ENCODE data around the gene PCK2.

The PCK2 gene

GRCh38 chr14:24136684-24137528, 42.8 kb downstream of the PCK2 start:
- DNase-seq (ENCODE audit: low read depth in 3 of 3): no peak

GRCh38 chr14:24137529-24138395, 43.7 kb downstream of the PCK2 start:
- no peak for DNase-seq (ENCODE audit: low read depth in 3 of 3)

- DNase-seq (ENCODE audit: low read depth in 3 of 3): no peak
Observed at GRCh38 chr14:24138396-24139271, 44.5 kb downstream of the PCK2 start.

- no peak for DNase-seq (ENCODE audit: low read depth in 3 of 3)
Observed at GRCh38 chr14:24139272-24139934, 45.3 kb downstream of the PCK2 start.

- peak; percentile 98 to 99 (median 99) for DNase-seq (ENCODE audit: low read depth in 3 of 3)
Observed at GRCh38 chr14:24141097-24141880, 47.2 kb downstream of the PCK2 start, which contains the start of gene EMC9. Gene EMC9 (minus strand): TSS chr14:24141591. CDS start chr14:24141304, 287 bp downstream.

GRCh38 chr14:24143511-24143910, 49.4 kb downstream of the PCK2 start:
- no peak for DNase-seq (ENCODE audit: low read depth in 3 of 3)

GRCh38 chr14:24144451-24144850, 50.3 kb downstream of the PCK2 start:
- DNase-seq (ENCODE audit: low read depth in 3 of 3): no peak

GRCh38 chr14:24145219-24145618, 51.1 kb downstream of the PCK2 start:
- DNase-seq (ENCODE audit: low read depth in 3 of 3): no peak

GRCh38 chr14:24145690-24146452, 51.8 kb downstream of the PCK2 start:
- no peak for DNase-seq (ENCODE audit: low read depth in 3 of 3)

GRCh38 chr14:24146453-24146977, 52.4 kb downstream of the PCK2 start, which contains the start of gene PSME2:
Gene PSME2 (minus strand): TSS chr14:24146610. CDS start chr14:24146581, 29 bp downstream.
- DNase-seq (ENCODE audit: low read depth in 3 of 3): peak; percentile 67 to 72 (median 67)

- DNase-seq (ENCODE audit: low read depth in 3 of 3): peak; percentile 93 to 97 (median 95)
Observed at GRCh38 chr14:24146978-24147760, 53.1 kb downstream of the PCK2 start, which contains the start of gene RNF31. Gene RNF31 (plus strand): TSS chr14:24147498. CDS start chr14:24147699, 201 bp downstream.

GRCh38 chr14:24147761-24148428, 53.8 kb downstream of the PCK2 start:
- DNase-seq (ENCODE audit: low read depth in 3 of 3): no peak

GRCh38 chr14:24149302-24149969, 55.3 kb downstream of the PCK2 start:
- no peak for DNase-seq (ENCODE audit: low read depth in 3 of 3)

GRCh38 chr14:24150061-24150460, 56.0 kb downstream of the PCK2 start:
- DNase-seq (ENCODE audit: low read depth in 3 of 3): no peak

- no peak for DNase-seq (ENCODE audit: low read depth in 3 of 3)
Observed at GRCh38 chr14:24150567-24150966, 56.5 kb downstream of the PCK2 start.

GRCh38 chr14:24150993-24151392, 56.9 kb downstream of the PCK2 start:
- DNase-seq (ENCODE audit: low read depth in 3 of 3): no peak
